HCT116 (cell line): Measurements from ENCODE around the gene AZIN2.
"Not testable (repeated sequence)": the region's sequence is repeated elsewhere in the genome, so short reads cannot be mapped to it uniquely, and the experiment has no call there.

Experiments
- EZH2 ChIP-seq: fragments of 200-600 bp; sonication (generic); IDR thresholded peaks from 2 replicates; pipeline ENCODE4 v1.6.1; 2017; ENCODE audit warnings: antibody characterized with exemption, mixed run types
- EZH2phosphoT487 ChIP-seq: fragments of 200-600 bp; IDR thresholded peaks from 2 replicates; pipeline ENCODE4 v1.6.1; 2018; ENCODE audit warnings: antibody characterized with exemption, borderline replicate concordance
- POLR2A ChIP-seq: IDR thresholded peaks from 2 replicates; pipeline ENCODE4 v1.7.0; 2011; ENCODE audit warnings: borderline replicate concordance; ENCODE audit not compliant: insufficient read depth, insufficient read length; ENCODE audit errors: extremely low read depth
- YY1 ChIP-seq: IDR thresholded peaks from 2 replicates; pipeline ENCODE4 v1.6.1; 2011; ENCODE audit warnings: low read length, low read depth, moderate library complexity, mild to moderate bottlenecking; ENCODE audit not compliant: insufficient replicate concordance; ENCODE audit errors: extremely low read depth
- TF ChIP-seq, protein P1 (sequence below), 3 experiments: fragments of 200-600 bp in 1 of 3; sonication (generic) in 1 of 3; IDR thresholded peaks in 2 of 3; conservative IDR thresholded peaks in 1 of 3; 2 replicates each; pipeline ENCODE4 v1.5.1; 2012 to 2017; ENCODE audit warnings: low read depth in 2 of 3, low read length in 2 of 3, antibody characterized with exemption in 1 of 3, borderline replicate concordance in 1 of 3, control low read depth in 1 of 3, mild to moderate bottlenecking in 1 of 3, mixed read lengths in 1 of 3, mixed run types in 1 of 3, moderate library complexity in 1 of 3; ENCODE audit not compliant: insufficient read depth in 1 of 3
- TF ChIP-seq, protein P2 (sequence below): IDR thresholded peaks from 2 replicates; pipeline ENCODE4 v1.6.1; 2012; ENCODE audit warnings: low read depth

DNA sequence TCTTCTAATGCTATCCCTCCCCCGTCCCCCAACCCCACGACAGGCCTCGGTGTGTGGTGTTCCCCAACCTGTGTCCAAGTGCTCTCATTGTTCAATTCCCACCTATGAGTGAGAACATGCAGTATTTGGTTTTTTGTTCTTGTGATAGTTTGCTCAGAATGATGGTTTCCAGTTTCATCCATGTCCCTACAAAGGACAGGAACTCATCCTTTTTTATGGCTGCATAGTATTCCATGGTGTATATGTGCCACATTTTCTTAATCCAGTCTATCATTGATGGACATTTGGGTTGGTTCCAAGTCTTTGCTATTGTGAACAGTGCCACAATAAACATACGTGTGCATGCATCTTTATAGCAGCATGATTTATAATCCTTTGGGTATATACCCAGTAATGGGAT is 43.7 kb downstream of the AZIN2 start:
- not testable (repeated sequence) for TF ChIP-seq YY1, EZH2phosphoT487, POLR2A, EZH2
- TF ChIP-seq, protein P1, sequence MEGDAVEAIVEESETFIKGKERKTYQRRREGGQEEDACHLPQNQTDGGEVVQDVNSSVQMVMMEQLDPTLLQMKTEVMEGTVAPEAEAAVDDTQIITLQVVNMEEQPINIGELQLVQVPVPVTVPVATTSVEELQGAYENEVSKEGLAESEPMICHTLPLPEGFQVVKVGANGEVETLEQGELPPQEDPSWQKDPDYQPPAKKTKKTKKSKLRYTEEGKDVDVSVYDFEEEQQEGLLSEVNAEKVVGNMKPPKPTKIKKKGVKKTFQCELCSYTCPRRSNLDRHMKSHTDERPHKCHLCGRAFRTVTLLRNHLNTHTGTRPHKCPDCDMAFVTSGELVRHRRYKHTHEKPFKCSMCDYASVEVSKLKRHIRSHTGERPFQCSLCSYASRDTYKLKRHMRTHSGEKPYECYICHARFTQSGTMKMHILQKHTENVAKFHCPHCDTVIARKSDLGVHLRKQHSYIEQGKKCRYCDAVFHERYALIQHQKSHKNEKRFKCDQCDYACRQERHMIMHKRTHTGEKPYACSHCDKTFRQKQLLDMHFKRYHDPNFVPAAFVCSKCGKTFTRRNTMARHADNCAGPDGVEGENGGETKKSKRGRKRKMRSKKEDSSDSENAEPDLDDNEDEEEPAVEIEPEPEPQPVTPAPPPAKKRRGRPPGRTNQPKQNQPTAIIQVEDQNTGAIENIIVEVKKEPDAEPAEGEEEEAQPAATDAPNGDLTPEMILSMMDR (IDR thresholded peaks at IDR 0.05 in 2 of 3, conservative IDR thresholded peaks at IDR 0.05 in 1 of 3; ENCODE audit: borderline replicate concordance in 1 of 3, insufficient read depth in 1 of 3, low read depth in 2 of 3, low read length in 2 of 3), result not testable (repeated sequence)
- TF ChIP-seq, protein P2, sequence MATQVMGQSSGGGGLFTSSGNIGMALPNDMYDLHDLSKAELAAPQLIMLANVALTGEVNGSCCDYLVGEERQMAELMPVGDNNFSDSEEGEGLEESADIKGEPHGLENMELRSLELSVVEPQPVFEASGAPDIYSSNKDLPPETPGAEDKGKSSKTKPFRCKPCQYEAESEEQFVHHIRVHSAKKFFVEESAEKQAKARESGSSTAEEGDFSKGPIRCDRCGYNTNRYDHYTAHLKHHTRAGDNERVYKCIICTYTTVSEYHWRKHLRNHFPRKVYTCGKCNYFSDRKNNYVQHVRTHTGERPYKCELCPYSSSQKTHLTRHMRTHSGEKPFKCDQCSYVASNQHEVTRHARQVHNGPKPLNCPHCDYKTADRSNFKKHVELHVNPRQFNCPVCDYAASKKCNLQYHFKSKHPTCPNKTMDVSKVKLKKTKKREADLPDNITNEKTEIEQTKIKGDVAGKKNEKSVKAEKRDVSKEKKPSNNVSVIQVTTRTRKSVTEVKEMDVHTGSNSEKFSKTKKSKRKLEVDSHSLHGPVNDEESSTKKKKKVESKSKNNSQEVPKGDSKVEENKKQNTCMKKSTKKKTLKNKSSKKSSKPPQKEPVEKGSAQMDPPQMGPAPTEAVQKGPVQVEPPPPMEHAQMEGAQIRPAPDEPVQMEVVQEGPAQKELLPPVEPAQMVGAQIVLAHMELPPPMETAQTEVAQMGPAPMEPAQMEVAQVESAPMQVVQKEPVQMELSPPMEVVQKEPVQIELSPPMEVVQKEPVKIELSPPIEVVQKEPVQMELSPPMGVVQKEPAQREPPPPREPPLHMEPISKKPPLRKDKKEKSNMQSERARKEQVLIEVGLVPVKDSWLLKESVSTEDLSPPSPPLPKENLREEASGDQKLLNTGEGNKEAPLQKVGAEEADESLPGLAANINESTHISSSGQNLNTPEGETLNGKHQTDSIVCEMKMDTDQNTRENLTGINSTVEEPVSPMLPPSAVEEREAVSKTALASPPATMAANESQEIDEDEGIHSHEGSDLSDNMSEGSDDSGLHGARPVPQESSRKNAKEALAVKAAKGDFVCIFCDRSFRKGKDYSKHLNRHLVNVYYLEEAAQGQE, result not testable (repeated sequence)
